ENCODE data around the gene CFAP45. TPM values are rescaled to one million over a fixed set of nuclear protein-coding genes. Genes with fewer than 3 reads are reported as not detected.

The CFAP45 gene
- total and polyA plus RNA-seq, 2 experiments from 2014 or later = not detected

GRCh38 chr1:159866905-159867663 is 32.9 kb downstream of the CFAP45 start:
- DNase-seq (ENCODE audit: low read depth in 1 of 2, low spot score in 1 of 2) = peak in 1 of 2 donors; percentile 23
- peaks cover 15% of the 10 kb centered on the region for H3K27me3 ChIP-seq
- H3K4me1 ChIP-seq (ENCODE audit: low read depth) = no peaks in the 10 kb centered on the region
- no peaks in the 10 kb centered on the region for H3K9me3 ChIP-seq (ENCODE audit: low read depth)
- H3K27ac ChIP-seq = no peak overlapping the region
- no peaks in the 10 kb centered on the region for H3K36me3 ChIP-seq
- no peak for TF ChIP-seq CTCF (IDR thresholded peaks at IDR 0.05; ENCODE audit: low read depth, low read length)
- H3K4me3 ChIP-seq = no peak overlapping the region

- TF ChIP-seq CTCF (IDR thresholded peaks at IDR 0.05; ENCODE audit: low read depth, low read length) = no peak
- H3K36me3 ChIP-seq = no peaks in the 10 kb centered on the region
- H3K9me3 ChIP-seq (ENCODE audit: low read depth) = no peaks in the 10 kb centered on the region
- H3K27me3 ChIP-seq = peaks cover 13% of the 10 kb centered on the region
- H3K27ac ChIP-seq = no peak overlapping the region
- no peak overlapping the region for H3K4me3 ChIP-seq
- H3K4me1 ChIP-seq (ENCODE audit: low read depth) = no peaks in the 10 kb centered on the region
- DNase-seq (ENCODE audit: low read depth in 1 of 2, low spot score in 1 of 2) = no peak
These were observed 33.9 kb downstream of the CFAP45 start for GRCh38 chr1:159866066-159866465.

- H3K4me3 ChIP-seq = no peak overlapping the region
- no peaks in the 10 kb centered on the region for H3K9me3 ChIP-seq (ENCODE audit: low read depth)
- H3K36me3 ChIP-seq = no peaks in the 10 kb centered on the region
- H3K27me3 ChIP-seq = peaks cover 9% of the 10 kb centered on the region
- DNase-seq (ENCODE audit: low read depth in 1 of 2, low spot score in 1 of 2) = no peak
- no peaks in the 10 kb centered on the region for H3K4me1 ChIP-seq (ENCODE audit: low read depth)
- H3K27ac ChIP-seq = no peak overlapping the region
- TF ChIP-seq CTCF (IDR thresholded peaks at IDR 0.05; ENCODE audit: low read depth, low read length) = no peak
These were observed 35.7 kb downstream of the CFAP45 start for GRCh38 chr1:159864262-159864661.

- H3K4me3 ChIP-seq = no peak within 1 kb of the TSS
- H3K27me3 ChIP-seq = peaks cover 19% of the 10 kb centered on the region
- no peak for DNase-seq (ENCODE audit: low read depth in 1 of 2, low spot score in 1 of 2)
- no peaks in the 10 kb centered on the region for H3K36me3 ChIP-seq
- no peak within 1 kb of the TSS for H3K27ac ChIP-seq
- H3K9me3 ChIP-seq (ENCODE audit: low read depth) = no peaks in the 10 kb centered on the region
- TF ChIP-seq CTCF (IDR thresholded peaks at IDR 0.05; ENCODE audit: low read depth, low read length) = no peak
- H3K4me1 ChIP-seq (ENCODE audit: low read depth) = no peaks in the 10 kb centered on the region
These were observed 37.4 kb downstream of the CFAP45 start, which contains the start of gene VSIG8 for GRCh38 chr1:159862557-159862956. Gene VSIG8, minus strand, starts transcription at chr1:159862657. Its CDS starts 136 bp downstream, at chr1:159862521.

GRCh38 chr1:159862031-159862430 is 37.9 kb downstream of the CFAP45 start:
- Histone ChIP-seq H3K27me3 (peaks cover 19% of the 10 kb centered on the region), H3K4me1 (ENCODE audit: low read depth) (no peaks in the 10 kb centered on the region), H3K27ac (no peak overlapping the region), H3K36me3 (no peaks in the 10 kb centered on the region), H3K9me3 (ENCODE audit: low read depth) (no peaks in the 10 kb centered on the region), H3K4me3 (no peak overlapping the region)
- DNase-seq (ENCODE audit: low read depth in 1 of 2, low spot score in 1 of 2) = no peak
- TF ChIP-seq CTCF (IDR thresholded peaks at IDR 0.05; ENCODE audit: low read depth, low read length) = no peak
